ENCODE results near the gene PRR15L. TPM values are rescaled to one million over a fixed set of nuclear protein-coding genes. Genes with fewer than 3 reads are reported as not detected.

PRR15L gene
- total and polyA plus RNA-seq, 2 of the 8 experiments (the other 6 are each of a cell fraction or from before 2014, with no cell fraction given): 0.26 to 1.1 TPM

GRCh38 chr17:47942096-47942510, 15.6 kb downstream of the PRR15L start:
- no peak overlapping the region for H3K18ac ChIP-seq (ENCODE audit: extremely low read depth, low read length)
- H3K27ac ChIP-seq (ENCODE audit: low read depth, low read length): no peak overlapping the region
- H3K4ac ChIP-seq (replicated peaks; ENCODE audit: insufficient read length, low read depth, low read length): no peak overlapping the region
- no peak overlapping the region for H3K14ac ChIP-seq (ENCODE audit: insufficient read length)
- H3K23ac ChIP-seq (ENCODE audit: insufficient read length): no peak overlapping the region
- H4K20me1 ChIP-seq (replicated peaks in 1 of 2; ENCODE audit: control insufficient read depth in 1 of 2, insufficient read depth in 2 of 2, low read length in 2 of 2): no peaks in the 10 kb centered on the region
- DNase-seq (ENCODE audit: low read depth in 1 of 2, low spot score in 2 of 2): no peak
- 66% methylated on average over 5 of the region's 5 CpGs; no CpG with 5 or more reads in 1 of the 2 experiments for whole genome bisulfite sequencing, 2 experiments (ENCODE audit: extremely low coverage in 1 of 2, insufficient coverage in 1 of 2, insufficient read length in 1 of 2, insufficient replicate concordance in 2 of 2, low coverage in 1 of 2, low lambda C conversion rate in 2 of 2, missing lambda C conversion rate in 1 of 2)
- peak overlapping the region; percentile 68 to 74 for H3K4me2 ChIP-seq (ENCODE audit: insufficient read depth in 1 of 2, low read depth in 2 of 2, low read length in 2 of 2)
- no peak overlapping the region for H4K5ac ChIP-seq (ENCODE audit: insufficient read length, low read depth, low read length)
- H3K23me2 ChIP-seq (ENCODE audit: low read depth, low read length): no peaks in the 10 kb centered on the region; the same call in 1 of the 2 replicates
- H3K79me2 ChIP-seq (ENCODE audit: control insufficient read depth in 1 of 2, insufficient read depth in 2 of 2, low read length in 2 of 2): no peaks in the 10 kb centered on the region
- H3K79me1 ChIP-seq (ENCODE audit: low read depth, low read length): no peaks in the 10 kb centered on the region
- no peak overlapping the region for H2BK120ac ChIP-seq (replicated peaks; ENCODE audit: low read depth, low read length)
- TF ChIP-seq USF2 (IDR thresholded peaks at IDR 0.05; ENCODE audit: low read length) (no peak), RXRA (IDR thresholded peaks at IDR 0.05; ENCODE audit: insufficient read depth, low read depth, low read length) (no peak), FOSL1 (IDR thresholded peaks at IDR 0.05; ENCODE audit: insufficient read depth, low read depth, low read length) (no peak), HDAC2 (IDR thresholded peaks at IDR 0.05; ENCODE audit: borderline replicate concordance in 1 of 2, low read depth in 2 of 2, low read length in 2 of 2) (no peak)
- no peak overlapping the region for H3K9ac ChIP-seq (replicated peaks in 1 of 4; ENCODE audit: extremely low read depth in 1 of 4, low read depth in 3 of 4, low read length in 3 of 4)
- FAIRE-seq: no peak
- H4K8ac ChIP-seq (ENCODE audit: extremely low read depth, insufficient read depth, low read length): no peak overlapping the region
- ChIA-PET CTCF (ENCODE audit: partially characterized antibody) (interaction anchor here (14.7 to 28.0 kb wide), 4 partner anchors 14 to 96 kb away, joined by 154 to 1010 read pairs (median 370); partner anchors contain the start of genes CDK5RAP3, PRR15L, SCRN2 and SP6), POLR2A (ENCODE audit: partially characterized antibody) (interaction anchor here (0.7 to 2.7 kb wide), 10 partner anchors 9 to 165 kb away, joined by 3 to 8 read pairs (median 4); partner anchors contain the start of genes CDK5RAP3, SNX11 and SP2)
- H3K4me3 ChIP-seq (ENCODE audit: extremely low read depth in 1 of 4, insufficient read depth in 2 of 4, low read depth in 3 of 4, low read length in 4 of 4): peak overlapping the region; percentile 17 to 58 (median 35); a peak in 7 of 8 replicates
- H2BK15ac ChIP-seq (ENCODE audit: low read length): no peak overlapping the region
- no peak overlapping the region for H2BK20ac ChIP-seq (ENCODE audit: low read length)
- H2AFZ ChIP-seq (ENCODE audit: low read length): no peak overlapping the region
- H4K91ac ChIP-seq (replicated peaks; ENCODE audit: insufficient read length, low read length): no peak overlapping the region
- no peaks in the 10 kb centered on the region; a peak in 1 of 8 replicates for H3K36me3 ChIP-seq (ENCODE audit: control insufficient read depth in 2 of 4, insufficient read depth in 4 of 4, low read length in 3 of 4)
- H3K27me3 ChIP-seq (replicated peaks in 1 of 4; ENCODE audit: control insufficient read depth in 3 of 4, extremely low read depth in 1 of 4, insufficient read depth in 3 of 4, low read length in 3 of 4): peaks cover 0 to 12% (median 7%) of the 10 kb centered on the region in 4 experiments; a peak in 5 of 7 replicates
- no peak overlapping the region for H2AK5ac ChIP-seq (ENCODE audit: low read depth, low read length)
- no peak overlapping the region for H2BK12ac ChIP-seq (ENCODE audit: low read depth, low read length)
- H3K56ac ChIP-seq (replicated peaks; ENCODE audit: insufficient read length, low read depth, low read length): no peak overlapping the region
- no peak overlapping the region for H2BK5ac ChIP-seq (ENCODE audit: low read depth, low read length)
- no peaks in the 10 kb centered on the region for H3K9me3 ChIP-seq (ENCODE audit: insufficient read depth in 2 of 2, low read depth in 1 of 2, low read length in 1 of 2)
- H3K4me1 ChIP-seq (replicated peaks in 1 of 4; ENCODE audit: control insufficient read depth in 3 of 4, insufficient read depth in 4 of 4, low read length in 3 of 4): peaks cover 0 to 1% (median 0%) of the 10 kb centered on the region in 4 experiments; a peak in 1 of 7 replicates

Data from H1 (cell line).